Testis (tissue), 2 donors: ENCODE results near the gene HMSD.

ENCODE experiments used
- CTCF ChIP-seq, 3 experiments: fragments of 450-650 bp in 2 of 3; fragments of 200-600 bp in 1 of 3; sonication (generic) in 1 of 3; IDR thresholded peaks; one replicate each; pipeline ENCODE4 v1.5.1; 2016 to 2019; ENCODE audit warnings: antibody characterized with exemption in 3 of 3, mild to moderate bottlenecking in 2 of 3, moderate library complexity in 1 of 3
- POLR2A ChIP-seq: fragments of 450-650 bp; IDR thresholded peaks from one replicate; pipeline ENCODE4 v1.6.1; 2017; ENCODE audit warnings: antibody characterized with exemption, mild to moderate bottlenecking, moderate library complexity

DNA sequence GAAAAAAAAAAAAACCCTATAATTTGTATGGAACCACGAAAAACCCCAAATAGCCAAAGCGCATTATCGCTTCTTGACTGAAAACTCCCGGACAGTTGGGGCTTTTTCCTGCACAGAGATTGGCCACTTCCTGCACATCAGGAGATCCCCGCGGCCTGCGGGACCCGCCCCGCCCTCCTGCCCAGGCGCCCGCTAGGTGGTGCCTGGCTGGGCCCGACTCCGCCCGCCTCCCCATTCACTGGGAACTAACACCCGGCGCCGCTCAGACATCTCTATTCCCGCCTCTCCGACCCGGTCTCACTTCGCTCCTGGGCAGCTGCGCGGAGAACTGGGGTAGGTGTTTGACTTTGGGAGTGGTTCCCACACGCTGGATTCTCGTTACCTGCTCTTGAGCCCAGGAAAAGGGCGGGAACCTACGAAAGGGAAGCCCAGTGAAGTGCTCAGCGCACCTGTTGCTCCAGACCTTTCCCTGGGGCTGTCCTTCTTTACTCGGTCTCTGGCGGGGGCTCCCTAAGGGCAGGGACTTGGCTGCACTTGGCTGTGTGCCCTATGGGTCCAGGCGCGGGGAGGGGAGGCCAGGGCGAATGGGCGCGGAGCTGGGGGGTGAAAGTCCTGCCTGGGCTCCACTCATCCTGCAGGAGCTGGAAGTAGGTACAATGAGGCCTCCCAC, at the start of gene HMSD:
- TF ChIP-seq CTCF (IDR thresholded peaks at IDR 0.05): peak in 1 of 3 experiments; percentile 14
- TF ChIP-seq POLR2A: no peak
